Parathyroid adenoma (tissue), 2 donors: ENCODE results near the gene FEM1B.

Experiments
- H2AFZ ChIP-seq: fragments of 300-600 bp; sonication (generic); one replicate; pipeline ENCODE4 v1.7.0; 2017; ENCODE audit warnings: antibody characterized with exemption, mild to moderate bottlenecking
- H3K27ac ChIP-seq: fragments of 300-600 bp; sonication (generic); one replicate; pipeline ENCODE4 v1.7.0; 2017
- H3K27me3 ChIP-seq: fragments of 300-600 bp; sonication (generic); one replicate; pipeline ENCODE4 v1.7.0; 2017; ENCODE audit warnings: low read length; ENCODE audit not compliant: control insufficient read depth, insufficient read depth
- H3K36me3 ChIP-seq: fragments of 300-600 bp; sonication (generic); one replicate; pipeline ENCODE4 v1.7.0; 2017; ENCODE audit warnings: low read length; ENCODE audit not compliant: control insufficient read depth, insufficient read depth
- H3K4me1 ChIP-seq: fragments of 300-600 bp; sonication (generic); one replicate; pipeline ENCODE4 v1.7.0; 2017; ENCODE audit warnings: control low read depth
- H3K4me2 ChIP-seq: fragments of 300-600 bp; sonication (generic); one replicate; pipeline ENCODE4 v1.7.0; 2017; ENCODE audit warnings: low read length
- H3K4me3 ChIP-seq: fragments of 300-600 bp; sonication (generic); one replicate; pipeline ENCODE4 v1.7.0; 2017; ENCODE audit warnings: low read depth, low read length
- H3K79me2 ChIP-seq: fragments of 300-600 bp; sonication (generic); one replicate; pipeline ENCODE4 v1.7.0; 2017; ENCODE audit warnings: control low read depth
- H3K9ac ChIP-seq: fragments of 300-600 bp; sonication (generic); one replicate; pipeline ENCODE4 v1.7.0; 2017; ENCODE audit warnings: mild to moderate bottlenecking
- H3K9me3 ChIP-seq: fragments of 300-600 bp; sonication (generic); one replicate; pipeline ENCODE4 v1.7.0; 2017; ENCODE audit warnings: low read length; ENCODE audit not compliant: control insufficient read depth
- TF ChIP-seq, protein P1 (sequence below): fragments of 300-600 bp; sonication (generic); IDR thresholded peaks from one replicate; pipeline ENCODE4 v1.7.0; 2017; ENCODE audit warnings: antibody characterized with exemption, mild to moderate bottlenecking
- donor health status: primary hyperparathyroidism.

The FEM1B gene

DNA sequence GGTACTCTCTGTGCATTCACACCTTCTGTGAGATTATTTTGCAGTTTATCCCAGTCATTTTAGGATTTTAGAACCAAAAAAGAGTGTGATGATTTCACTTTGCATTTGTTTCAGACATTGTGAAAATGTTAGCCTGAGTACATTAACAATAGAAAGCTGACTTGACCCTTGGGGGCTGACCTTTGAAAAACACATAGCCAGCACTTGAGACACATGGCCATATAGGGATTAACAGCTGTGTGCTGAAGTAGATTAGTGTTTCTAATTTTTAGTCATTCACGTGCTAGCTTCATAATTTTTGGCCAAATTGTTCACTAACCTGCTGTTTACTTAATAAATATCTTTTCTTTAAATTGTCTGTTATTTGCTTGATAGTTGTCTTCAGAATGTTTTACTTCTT is 3.5 kb downstream of the FEM1B start:
- Histone ChIP-seq H3K9me3 (no peaks in the 10 kb centered on the region), H3K4me3 (no peak overlapping the region), H3K9ac (no peak overlapping the region), H3K79me2 (peaks cover 35% of the 10 kb centered on the region), H2AFZ (no peak overlapping the region), H3K27me3 (no peaks in the 10 kb centered on the region), H3K27ac (no peak overlapping the region), H3K36me3 (no peaks in the 10 kb centered on the region), H3K4me2 (peak overlapping the region; percentile 74), H3K4me1 (peaks cover 6% of the 10 kb centered on the region)
- TF ChIP-seq, protein P1, sequence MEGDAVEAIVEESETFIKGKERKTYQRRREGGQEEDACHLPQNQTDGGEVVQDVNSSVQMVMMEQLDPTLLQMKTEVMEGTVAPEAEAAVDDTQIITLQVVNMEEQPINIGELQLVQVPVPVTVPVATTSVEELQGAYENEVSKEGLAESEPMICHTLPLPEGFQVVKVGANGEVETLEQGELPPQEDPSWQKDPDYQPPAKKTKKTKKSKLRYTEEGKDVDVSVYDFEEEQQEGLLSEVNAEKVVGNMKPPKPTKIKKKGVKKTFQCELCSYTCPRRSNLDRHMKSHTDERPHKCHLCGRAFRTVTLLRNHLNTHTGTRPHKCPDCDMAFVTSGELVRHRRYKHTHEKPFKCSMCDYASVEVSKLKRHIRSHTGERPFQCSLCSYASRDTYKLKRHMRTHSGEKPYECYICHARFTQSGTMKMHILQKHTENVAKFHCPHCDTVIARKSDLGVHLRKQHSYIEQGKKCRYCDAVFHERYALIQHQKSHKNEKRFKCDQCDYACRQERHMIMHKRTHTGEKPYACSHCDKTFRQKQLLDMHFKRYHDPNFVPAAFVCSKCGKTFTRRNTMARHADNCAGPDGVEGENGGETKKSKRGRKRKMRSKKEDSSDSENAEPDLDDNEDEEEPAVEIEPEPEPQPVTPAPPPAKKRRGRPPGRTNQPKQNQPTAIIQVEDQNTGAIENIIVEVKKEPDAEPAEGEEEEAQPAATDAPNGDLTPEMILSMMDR = no peak

DNA sequence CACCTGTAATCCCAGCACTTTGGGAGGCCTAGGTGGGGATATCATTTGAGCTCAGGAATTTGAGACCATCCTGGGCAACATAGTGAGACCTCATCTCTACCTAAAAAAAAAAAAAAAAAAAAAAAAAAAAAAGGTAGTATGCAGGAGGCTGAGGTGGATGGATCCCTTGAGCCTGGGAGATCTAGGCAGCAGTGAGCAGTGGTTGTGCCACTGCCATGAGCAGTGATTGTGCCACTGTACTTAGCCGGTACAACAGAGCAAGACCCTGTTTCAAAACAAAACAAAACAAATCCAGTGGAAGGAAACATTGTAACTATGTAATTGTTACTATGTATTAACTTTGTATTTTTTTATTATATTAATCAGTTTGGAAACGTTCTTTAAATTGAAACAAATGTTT is 5.9 kb downstream of the FEM1B start:
- Histone ChIP-seq H3K36me3 (no peaks in the 10 kb centered on the region), H3K4me3 (no peak overlapping the region), H3K9me3 (no peaks in the 10 kb centered on the region), H3K4me2 (no peak overlapping the region), H3K9ac (no peak overlapping the region), H2AFZ (no peak overlapping the region), H3K27me3 (no peaks in the 10 kb centered on the region), H3K79me2 (peaks cover 39% of the 10 kb centered on the region), H3K27ac (no peak overlapping the region), H3K4me1 (peaks cover 6% of the 10 kb centered on the region)
- TF ChIP-seq, protein P1 = no peak

DNA sequence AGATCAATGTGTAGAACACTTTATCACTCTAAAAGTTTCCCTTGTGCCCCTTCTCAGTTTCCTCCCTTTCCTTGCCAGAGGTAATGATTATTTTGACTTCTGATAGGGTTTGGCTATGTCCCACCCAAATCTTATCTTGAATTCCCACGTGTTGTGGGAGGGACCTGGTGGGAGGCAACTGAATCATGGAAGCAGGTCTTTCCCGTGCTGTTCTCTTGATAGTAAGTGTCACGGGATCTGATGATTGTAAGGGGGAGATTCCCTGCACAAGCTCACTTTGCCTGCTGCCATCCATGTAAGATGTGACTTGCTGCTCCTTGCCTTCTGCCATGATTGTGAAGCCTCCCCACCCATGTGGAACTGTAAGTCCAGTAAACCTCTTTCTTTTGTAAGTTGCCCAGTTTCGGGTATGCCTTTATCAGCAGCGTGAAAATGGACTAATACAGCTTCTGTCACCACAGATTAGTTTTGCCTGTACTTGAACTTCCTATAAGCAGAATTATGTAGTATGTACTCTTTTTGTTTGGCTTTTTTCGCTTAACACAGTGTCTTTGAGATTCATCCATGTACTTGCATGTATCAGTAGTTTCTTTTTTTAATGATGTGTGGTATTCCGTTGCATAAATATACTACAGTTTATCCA is 7.2 kb downstream of the FEM1B start:
- H3K4me3 ChIP-seq = no peak overlapping the region
- H3K4me2 ChIP-seq = no peak overlapping the region
- H3K79me2 ChIP-seq = peaks cover 34% of the 10 kb centered on the region
- peaks cover 6% of the 10 kb centered on the region for H3K4me1 ChIP-seq
- no peak overlapping the region for H3K9ac ChIP-seq
- H3K27me3 ChIP-seq = no peaks in the 10 kb centered on the region
- H3K9me3 ChIP-seq = no peaks in the 10 kb centered on the region
- no peaks in the 10 kb centered on the region for H3K36me3 ChIP-seq
- no peak overlapping the region for H2AFZ ChIP-seq
- TF ChIP-seq, protein P1 = no peak
- H3K27ac ChIP-seq = no peak overlapping the region

DNA sequence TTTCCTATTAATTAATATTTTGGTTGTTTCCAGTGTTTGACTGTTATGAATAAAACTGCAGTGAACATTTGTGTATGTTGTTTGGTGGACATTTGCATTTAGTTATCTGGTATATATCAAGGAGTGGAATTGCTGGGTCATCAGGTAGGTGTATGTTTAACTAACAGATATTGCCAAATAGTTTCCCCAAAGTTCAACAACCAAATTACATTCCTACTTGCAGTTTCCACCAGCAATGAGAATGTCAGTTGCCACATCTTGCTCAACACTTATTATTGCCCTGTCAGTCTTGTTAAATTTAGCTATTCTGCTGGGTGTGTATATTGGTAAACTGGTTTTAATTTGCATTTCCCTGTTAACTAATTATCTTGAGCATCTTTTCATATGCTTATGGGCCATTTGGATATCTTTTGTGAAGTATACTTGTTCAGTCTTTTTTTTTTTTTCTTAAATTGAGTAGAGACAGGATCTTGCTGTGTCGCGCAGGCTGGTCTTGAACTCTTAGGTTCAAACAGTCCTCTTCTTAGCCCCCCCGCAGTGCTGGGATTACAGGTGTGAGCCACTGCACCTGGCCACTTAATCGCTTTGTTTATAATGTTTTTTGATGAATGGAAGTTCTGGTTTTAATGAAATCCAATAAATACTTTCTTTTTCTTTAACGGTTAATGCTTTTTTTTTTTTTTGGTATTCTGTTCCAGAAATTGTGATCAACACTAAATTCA is 7.9 kb downstream of the FEM1B start:
- Histone ChIP-seq H3K27me3 (no peaks in the 10 kb centered on the region), H3K9ac (no peak overlapping the region), H3K9me3 (no peaks in the 10 kb centered on the region), H3K4me2 (no peak overlapping the region), H3K79me2 (peaks cover 29% of the 10 kb centered on the region), H3K4me1 (peaks cover 3% of the 10 kb centered on the region), H2AFZ (no peak overlapping the region), H3K27ac (no peak overlapping the region), H3K4me3 (no peak overlapping the region), H3K36me3 (no peaks in the 10 kb centered on the region)
- TF ChIP-seq, protein P1 = no peak
